Upper lobe of left lung (tissue), 6 donors: ENCODE data around the gene CDC42BPG. TPM values are rescaled to one million over a fixed set of nuclear protein-coding genes. Genes with fewer than 3 reads are reported as not detected.

Experiments used
- ATAC-seq, 2 donors: fragments of 200-7000 bp; cut with Tn5 transposase; one replicate each; pipeline ENCODE4 v1.9.1; 2022; ENCODE audit warnings: mild to moderate bottlenecking in 2 of 2, moderate library complexity in 2 of 2; ENCODE audit not compliant: low FRiP score in 2 of 2
- DNase-seq, 2 donors: peaks; one replicate each; pipeline ENCODE4 v3.0.0-alpha.2; 2019 to 2020
- H3K27ac ChIP-seq, 4 donors: fragments of 200-600 bp; sonication (generic); one replicate each; pipeline ENCODE4 v1.5.1; 2016 to 2019
- H3K27me3 ChIP-seq, 4 donors: fragments of 200-600 bp; sonication (generic); one replicate each; pipeline ENCODE4 v1.5.1; 2017 to 2019
- H3K36me3 ChIP-seq, 4 donors: fragments of 200-600 bp; sonication (generic); one replicate each; pipeline ENCODE4 v1.5.1; 2016 to 2019
- H3K4me1 ChIP-seq, 4 donors: fragments of 200-600 bp; sonication (generic); one replicate each; pipeline ENCODE4 v1.5.1; 2018 to 2019
- H3K4me3 ChIP-seq, 4 donors: fragments of 200-600 bp; sonication (generic); one replicate each; pipeline ENCODE4 v1.5.1; 2017 to 2019; ENCODE audit warnings: mild to moderate bottlenecking in 2 of 4, moderate library complexity in 1 of 4
- H3K9me3 ChIP-seq, 4 donors: fragments of 200-600 bp; sonication (generic); one replicate each; pipeline ENCODE4 v1.5.1; 2018 to 2019
- CTCF ChIP-seq, 6 experiments: fragments of 450-650 bp in 4 of 6; fragments of 200-600 bp in 2 of 6; sonication (generic) in 2 of 6; IDR thresholded peaks; one replicate each; pipeline ENCODE4 v1.5.1; 2016 to 2019; ENCODE audit warnings: antibody characterized with exemption in 6 of 6
- EP300 ChIP-seq, 4 donors: sonication (generic); formaldehyde crosslinking; IDR thresholded peaks; one replicate each; pipeline ENCODE4 v1.5.1; 2017; ENCODE audit warnings: antibody characterized with exemption in 4 of 4, control low read depth in 2 of 4
- POLR2A ChIP-seq, 4 donors: fragments of 450-650 bp; IDR thresholded peaks; one replicate each; pipeline ENCODE4 v1.5.1; 2016 to 2017; ENCODE audit warnings: antibody characterized with exemption in 4 of 4, mild to moderate bottlenecking in 2 of 4
- POLR2AphosphoS5 ChIP-seq, 2 donors: sonication (generic); formaldehyde crosslinking; IDR thresholded peaks; one replicate each; pipeline ENCODE4 v1.5.1; 2017; ENCODE audit warnings: antibody characterized with exemption in 2 of 2
- WGBS, 2 donors: methylation state at CpG; one replicate each; pipeline ENCODE4 v1.1.5; 2017 to 2018; 5-methylcytosine and 5-hydroxymethylcytosine counted together
- total RNA-seq, 6 donors: library from RNA; depleted of rRNA in 4 of 6; stranded (reverse); fragments of >200 nt in 4 of 6; gene quantifications; one replicate each; pipeline versions ENCODE4 v1.1.0 to v1.2.1, GENCODE V29; 2016 to 2021
- donor health status: DM: no; HTN: no; CAD: no; lungs with moderate emphysema.
- donor health status: DM: no; HTN: yes; CAD: no; lungs with severe emphysema.

CDC42BPG gene
- total RNA-seq, 6 donors from 2014 or later, result 21.6 to 62.4 (median 26.0) TPM

- DNase-seq (no peak), ATAC-seq (no peak)
- no peak for TF ChIP-seq EP300 (IDR thresholded peaks at IDR 0.05)
- TF ChIP-seq CTCF (IDR thresholded peaks at IDR 0.05), result no peak
- TF ChIP-seq POLR2A (IDR thresholded peaks at IDR 0.05), result no peak
- no peak for TF ChIP-seq POLR2AphosphoS5 (IDR thresholded peaks at IDR 0.05)
- Histone ChIP-seq H3K27ac (peak overlapping the region in 1 of 4 donors; percentile 77), H3K4me1 (peaks cover 41 to 62% (median 43%) of the 10 kb centered on the region in 4 donors), H3K4me3 (no peak overlapping the region), H3K36me3 (peaks cover 67 to 81% (median 70%) of the 10 kb centered on the region in 4 donors), H3K9me3 (no peaks in the 10 kb centered on the region), H3K27me3 (no peaks in the 10 kb centered on the region)
- whole genome bisulfite sequencing, 2 donors, result 75 to 82% methylated on average over 5 of the region's 5 CpGs
These were observed 70.3 kb downstream of the CDC42BPG start for GRCh38 chr11:64774144-64774543.

Other genes starting within 250 kb of the CDC42BPG start
- gene NRXN2, start 121.5 kb downstream of the CDC42BPG start, total RNA-seq, result 10 to 100 TPM in 1 of 6 donors, 1 to 10 TPM in 2, under 1 TPM in 1, not detected in 2; 0.59 to 21.6 (median 2.9) TPM
- 10 to 100 TPM; 20.5 to 80.7 (median 33.9) TPM for gene RASGRP2, start 100.5 kb downstream of the CDC42BPG start, total RNA-seq
- 1 to 10 TPM; 1.0 to 3.7 (median 1.5) TPM for gene PYGM, start 84.7 kb downstream of the CDC42BPG start, total RNA-seq
- 100 to 1,000 TPM; 231 to 625 (median 265) TPM for gene SF1, start 66.1 kb downstream of the CDC42BPG start, total RNA-seq
- gene MAP4K2, start 41.4 kb downstream of the CDC42BPG start, total RNA-seq, result 10 to 100 TPM; 19.0 to 84.7 (median 29.2) TPM
- 10 to 100 TPM; 15.4 to 47.1 (median 24.4) TPM for gene MEN1, start 34.1 kb downstream of the CDC42BPG start, total RNA-seq
- gene EHD1, start 34.0 kb upstream of the CDC42BPG start, total RNA-seq, result 100 to 1,000 TPM in 4 of 6 donors, 10 to 100 TPM in 2; 43.0 to 167 (median 103) TPM
- 10 to 100 TPM; 24.6 to 59.2 (median 33.3) TPM for gene ATG2A, start 72.6 kb upstream of the CDC42BPG start, total RNA-seq
- gene PPP2R5B, start 80.0 kb upstream of the CDC42BPG start, total RNA-seq, result 10 to 100 TPM; 21.0 to 48.1 (median 27.5) TPM
- gene GPHA2, start 91.2 kb upstream of the CDC42BPG start, total RNA-seq, result not detected
- gene MAJIN, start 127.5 kb upstream of the CDC42BPG start, total RNA-seq, result under 1 TPM in 1 of 6 donors, not detected in 5; 0.15 TPM
- 10 to 100 TPM in 1 of 6 donors, 1 to 10 TPM in 5; 1.7 to 36.7 (median 6.0) TPM for gene BATF2, start 152.3 kb upstream of the CDC42BPG start, total RNA-seq
- gene ARL2, start 169.5 kb upstream of the CDC42BPG start, total RNA-seq, result 100 to 1,000 TPM in 1 of 6 donors, 10 to 100 TPM in 5; 41.9 to 113 (median 81.2) TPM
- gene SNX15, start 182.8 kb upstream of the CDC42BPG start, total RNA-seq, result 10 to 100 TPM; 14.7 to 32.1 (median 21.2) TPM
- gene SAC3D1, start 196.6 kb upstream of the CDC42BPG start, total RNA-seq, result 10 to 100 TPM in 5 of 6 donors, 1 to 10 TPM in 1; 9.1 to 18.9 (median 14.5) TPM
- 10 to 100 TPM in 2 of 6 donors, 1 to 10 TPM in 4; 5.9 to 27.2 (median 9.1) TPM for gene NAALADL1, start 213.9 kb upstream of the CDC42BPG start, total RNA-seq
- gene CDCA5, start 239.4 kb upstream of the CDC42BPG start, total RNA-seq, result 1 to 10 TPM; 1.0 to 4.4 (median 1.8) TPM
- 10 to 100 TPM; 21.4 to 39.8 (median 34.6) TPM for gene ZFPL1, start 239.6 kb upstream of the CDC42BPG start, total RNA-seq